ENCODE results near the gene FOXO1.

GRCh38 chr13:40522282-40522681 lies 144.2 kb downstream of the FOXO1 start:
- TF ChIP-seq POLR2A (IDR thresholded peaks at IDR 0.05; ENCODE audit: low read length) = no peak
- no peak for TF ChIP-seq GATA1 (IDR thresholded peaks at IDR 0.05; ENCODE audit: low read depth, low read length)
